CD4-positive, CD25-positive, alpha-beta regulatory T cell (primary cell): ENCODE results near the gene SPEG. TPM values are rescaled to one million over a fixed set of nuclear protein-coding genes. Genes with fewer than 3 reads are reported as not detected.
A peak's percentile ranks its signal among the peaks of the same experiment; 100 is the strongest.

Experiments
- ATAC-seq, 2 donors: fragments of 150-1000 bp; cut with Tn5 transposase; one replicate each; pipeline ENCODE4 v1.10.0; 2021; ENCODE audit warnings: low read depth in 2 of 2, moderate number of reproducible peaks in 2 of 2, moderate library complexity in 1 of 2
- DNase-seq, 3 donors: peaks; one replicate each; pipeline versions ENCODE4 v3.0.0 to v3.0.0-alpha.2; 2012 to 2022; ENCODE audit warnings: mixed read lengths in 1 of 3
- H3K27ac ChIP-seq: one replicate; pipeline ENCODE4 v1.7.0; 2013; ENCODE audit warnings: mild to moderate bottlenecking, low read length; ENCODE audit not compliant: insufficient read depth, poor library complexity, severe bottlenecking
- H3K27me3 ChIP-seq: one replicate; pipeline ENCODE4 v1.7.0; 2013; ENCODE audit warnings: low read length; ENCODE audit not compliant: control insufficient read depth, insufficient read depth
- H3K36me3 ChIP-seq: one replicate; pipeline ENCODE4 v1.7.0; 2013; ENCODE audit warnings: mild to moderate bottlenecking, low read length, moderate library complexity; ENCODE audit not compliant: control insufficient read depth, insufficient read depth
- H3K4me1 ChIP-seq: 2 replicates; pipeline ENCODE4 v1.7.0; 2013; ENCODE audit warnings: mild to moderate bottlenecking, low read length; ENCODE audit not compliant: insufficient read depth, control insufficient read depth, poor library complexity, severe bottlenecking
- H3K4me3 ChIP-seq: one replicate; pipeline ENCODE4 v1.7.0; 2013; ENCODE audit warnings: low read depth, mild to moderate bottlenecking, low read length, moderate library complexity
- H3K9me3 ChIP-seq, 2 experiments: 1 replicate in 1 of 2; 2 replicates in 1 of 2; pipeline ENCODE4 v1.7.0; 2013; ENCODE audit warnings: low read length in 2 of 2, mild to moderate bottlenecking in 1 of 2, moderate library complexity in 1 of 2; ENCODE audit not compliant: control insufficient read depth in 2 of 2
- H3K27ac Mint-ChIP-seq, 3 donors: one replicate each; pipeline ENCODE4 v1.8.0; 2020 to 2022; ENCODE audit warnings: mild to moderate bottlenecking in 3 of 3, mixed read lengths in 3 of 3, moderate library complexity in 2 of 3
- H3K27me3 Mint-ChIP-seq: one replicate; pipeline ENCODE4 v1.8.0; 2022; ENCODE audit warnings: mild to moderate bottlenecking, mixed read lengths
- H3K36me3 Mint-ChIP-seq: one replicate; pipeline ENCODE4 v1.8.0; 2020; ENCODE audit warnings: mixed read lengths
- H3K4me1 Mint-ChIP-seq, 4 donors: one replicate each; pipeline ENCODE4 v1.8.0; 2020 to 2022; ENCODE audit warnings: mixed read lengths in 4 of 4, mild to moderate bottlenecking in 1 of 4
- H3K4me3 Mint-ChIP-seq, 4 donors: one replicate each; pipeline ENCODE4 v1.8.0; 2020 to 2022; ENCODE audit warnings: mild to moderate bottlenecking in 4 of 4, mixed read lengths in 4 of 4, moderate library complexity in 3 of 4
- H3K9me3 Mint-ChIP-seq, 7 donors: one replicate each; pipeline ENCODE4 v1.8.0; 2020 to 2022; ENCODE audit warnings: mixed read lengths in 7 of 7, mild to moderate bottlenecking in 3 of 7, moderate library complexity in 2 of 7
- polyA plus RNA-seq, 4 donors: library from polyadenylated mRNA; unstranded; fragments of 300-500 nt; fragmentation: Illumina TruSeq; gene quantifications; one replicate each; pipeline ENCODE4 v1.2.3, GENCODE V29; 2021
- total RNA-seq: library from RNA; stranded (reverse); gene quantifications from one replicate; pipeline ENCODE4 v1.2.3, GENCODE V29; 2022

Gene SPEG
- total and polyA plus RNA-seq, 5 donors from 2014 or later = 0.20 to 4.1 TPM; not detected in 3

- Histone ChIP-seq H3K36me3 (no peaks in the 10 kb centered on the region), H3K27ac (no peak overlapping the region), H3K4me1 (peaks cover 3% of the 10 kb centered on the region), H3K4me3 (no peak overlapping the region), H3K27me3 (peaks cover 13% of the 10 kb centered on the region), H3K9me3 (no peaks in the 10 kb centered on the region)
- H3K4me1 Mint-ChIP-seq = peaks cover 0 to 4% (median 1%) of the 10 kb centered on the region in 4 donors
- DNase-seq (no peak), ATAC-seq (no peak)
- no peak overlapping the region for H3K27ac Mint-ChIP-seq
- no peaks in the 10 kb centered on the region for H3K36me3 Mint-ChIP-seq
- peaks cover 54% of the 10 kb centered on the region for H3K27me3 Mint-ChIP-seq
- no peak overlapping the region for H3K4me3 Mint-ChIP-seq
- H3K9me3 Mint-ChIP-seq = peaks cover 0 to 1% (median 0%) of the 10 kb centered on the region in 7 donors
Observed at GRCh38 chr2:219490600-219491130, 56.0 kb downstream of the SPEG start.

GRCh38 chr2:219491278-219491963, 56.8 kb downstream of the SPEG start:
- no peaks in the 10 kb centered on the region for H3K36me3 Mint-ChIP-seq
- Histone ChIP-seq H3K4me3 (no peak overlapping the region), H3K36me3 (no peaks in the 10 kb centered on the region), H3K27ac (no peak overlapping the region), H3K9me3 (no peaks in the 10 kb centered on the region), H3K27me3 (peaks cover 15% of the 10 kb centered on the region), H3K4me1 (peaks cover 6% of the 10 kb centered on the region)
- H3K4me1 Mint-ChIP-seq = peaks cover 0 to 8% (median 1%) of the 10 kb centered on the region in 4 donors
- DNase-seq (no peak), ATAC-seq (no peak)
- H3K9me3 Mint-ChIP-seq = peaks cover 0 to 1% (median 0%) of the 10 kb centered on the region in 7 donors
- H3K27me3 Mint-ChIP-seq = peaks cover 55% of the 10 kb centered on the region
- no peak overlapping the region for H3K4me3 Mint-ChIP-seq
- no peak overlapping the region for H3K27ac Mint-ChIP-seq

- no peaks in the 10 kb centered on the region for H3K36me3 ChIP-seq
- peaks cover 0 to 17% (median 2%) of the 10 kb centered on the region in 4 donors for H3K4me1 Mint-ChIP-seq
- H3K4me3 ChIP-seq = no peak overlapping the region
- H3K9me3 ChIP-seq = no peaks in the 10 kb centered on the region
- no peak overlapping the region for H3K27ac ChIP-seq
- H3K4me3 Mint-ChIP-seq = no peak overlapping the region
- peaks cover 17% of the 10 kb centered on the region for H3K27me3 ChIP-seq
- no peaks in the 10 kb centered on the region for H3K36me3 Mint-ChIP-seq
- H3K27me3 Mint-ChIP-seq = peaks cover 52% of the 10 kb centered on the region
- no peak overlapping the region for H3K27ac Mint-ChIP-seq
- H3K9me3 Mint-ChIP-seq = peaks cover 0 to 1% (median 0%) of the 10 kb centered on the region in 7 donors
- ATAC-seq = no peak
- peaks cover 17% of the 10 kb centered on the region for H3K4me1 ChIP-seq
- DNase-seq = no peak
Observed at GRCh38 chr2:219492575-219492974, 57.9 kb downstream of the SPEG start.

- ATAC-seq (no peak), DNase-seq (no peak)
- H3K4me3 Mint-ChIP-seq = no peak overlapping the region
- no peaks in the 10 kb centered on the region for H3K36me3 Mint-ChIP-seq
- no peak overlapping the region for H3K4me3 ChIP-seq
- H3K27ac ChIP-seq = no peak overlapping the region
- peaks cover 0 to 1% (median 0%) of the 10 kb centered on the region in 7 donors for H3K9me3 Mint-ChIP-seq
- H3K27me3 ChIP-seq = peaks cover 17% of the 10 kb centered on the region
- H3K36me3 ChIP-seq = no peaks in the 10 kb centered on the region
- no peaks in the 10 kb centered on the region for H3K9me3 ChIP-seq
- peaks cover 23% of the 10 kb centered on the region for H3K4me1 ChIP-seq
- peaks cover 49% of the 10 kb centered on the region for H3K27me3 Mint-ChIP-seq
- no peak overlapping the region for H3K27ac Mint-ChIP-seq
- H3K4me1 Mint-ChIP-seq = peaks cover 0 to 18% (median 2%) of the 10 kb centered on the region in 4 donors
Observed at GRCh38 chr2:219493086-219493485, 58.4 kb downstream of the SPEG start.

- H3K9me3 Mint-ChIP-seq = peaks cover 0 to 1% (median 0%) of the 10 kb centered on the region in 7 donors
- no peaks in the 10 kb centered on the region for H3K36me3 Mint-ChIP-seq
- H3K27me3 Mint-ChIP-seq = peaks cover 53% of the 10 kb centered on the region
- Histone ChIP-seq H3K9me3 (no peaks in the 10 kb centered on the region), H3K27me3 (peaks cover 17% of the 10 kb centered on the region), H3K4me3 (no peak overlapping the region), H3K27ac (no peak overlapping the region), H3K36me3 (no peaks in the 10 kb centered on the region), H3K4me1 (peaks cover 36% of the 10 kb centered on the region)
- peaks cover 0 to 37% (median 16%) of the 10 kb centered on the region in 4 donors for H3K4me1 Mint-ChIP-seq
- DNase-seq (no peak), ATAC-seq (no peak)
- peak overlapping the region in 1 of 4 donors; percentile 22 for H3K4me3 Mint-ChIP-seq
- no peak overlapping the region for H3K27ac Mint-ChIP-seq
Observed at GRCh38 chr2:219494952-219495530, 60.4 kb downstream of the SPEG start.

- peaks cover 17% of the 10 kb centered on the region for H3K27me3 ChIP-seq
- Mint-ChIP-seq H3K9me3 (peaks cover 0 to 1% (median 0%) of the 10 kb centered on the region in 7 donors), H3K27ac (no peak overlapping the region), H3K4me1 (peaks cover 0 to 40% (median 21%) of the 10 kb centered on the region in 4 donors), H3K27me3 (peaks cover 53% of the 10 kb centered on the region), H3K36me3 (no peaks in the 10 kb centered on the region), H3K4me3 (peak overlapping the region in 1 of 4 donors; percentile 93)
- H3K4me1 ChIP-seq = peaks cover 36% of the 10 kb centered on the region
- H3K4me3 ChIP-seq = no peak overlapping the region
- ATAC-seq = no peak
- no peaks in the 10 kb centered on the region for H3K36me3 ChIP-seq
- no peaks in the 10 kb centered on the region for H3K9me3 ChIP-seq
- DNase-seq = peak; percentile 27 to 63 (median 46)
- no peak overlapping the region for H3K27ac ChIP-seq
Observed at GRCh38 chr2:219495531-219496122, 61.0 kb downstream of the SPEG start.

- Histone ChIP-seq H3K9me3 (no peaks in the 10 kb centered on the region), H3K4me1 (peaks cover 36% of the 10 kb centered on the region), H3K36me3 (no peaks in the 10 kb centered on the region), H3K4me3 (no peak overlapping the region), H3K27ac (no peak overlapping the region), H3K27me3 (peaks cover 17% of the 10 kb centered on the region)
- Mint-ChIP-seq H3K27me3 (peaks cover 53% of the 10 kb centered on the region), H3K9me3 (peaks cover 0 to 1% (median 0%) of the 10 kb centered on the region in 7 donors), H3K27ac (no peak overlapping the region), H3K4me1 (peaks cover 0 to 42% (median 21%) of the 10 kb centered on the region in 4 donors), H3K4me3 (peak overlapping the region; percentile 65 to 93 (median 77)), H3K36me3 (peaks cover 2% of the 10 kb centered on the region)
- DNase-seq (no peak), ATAC-seq (no peak)
Observed at GRCh38 chr2:219496247-219496824, 61.7 kb downstream of the SPEG start.
